H1 (cell line): Measurements from ENCODE around the gene PREB. TPM values are rescaled to one million over a fixed set of nuclear protein-coding genes. Genes with fewer than 3 reads are reported as not detected.

ENCODE experiments used
- CBX5 ChIP-seq: fragments of 300-800, 300-1000 bp; sonication (generic); IDR thresholded peaks from 2 replicates; pipeline ENCODE4 v1.7.1; 2016; ENCODE audit warnings: antibody characterized with exemption, low read length, low read depth
- CEBPB ChIP-seq: IDR thresholded peaks from 2 replicates; pipeline ENCODE4 v1.6.1; 2012; ENCODE audit warnings: low read depth, low read length
- EZH2 ChIP-seq: fragments of 200-600 bp; sonication (generic); IDR thresholded peaks from 2 replicates; pipeline ENCODE4 v1.7.1; 2012; ENCODE audit warnings: low read depth, mild to moderate bottlenecking, moderate library complexity, low read length, inconsistent platforms; ENCODE audit not compliant: severe bottlenecking
- KDM4A ChIP-seq: IDR thresholded peaks from one replicate; pipeline ENCODE4 v1.7.1; 2012; ENCODE audit warnings: low read depth, mild to moderate bottlenecking, moderate library complexity, low read length, inconsistent platforms; ENCODE audit not compliant: severe bottlenecking
- SP1 ChIP-seq: IDR thresholded peaks from 2 replicates; pipeline ENCODE4 v1.6.1; 2011; ENCODE audit warnings: low read depth, low read length
- YY1 ChIP-seq: IDR thresholded peaks from 2 replicates; pipeline ENCODE4 v1.6.1; 2011; ENCODE audit warnings: low read depth, mild to moderate bottlenecking, low read length
- polyA plus RNA-seq, 7 experiments: library from polyadenylated mRNA; depleted of rRNA in 3 of 7; stranded (reverse) in 5 of 7; unstranded in 2 of 7; fragments of >200 nt in 5 of 7; fragments of 200-250 nt in 2 of 7; gene quantifications; 1 replicate in 5 of 7; 2 replicates in 1 of 7; 4 replicates in 1 of 7; pipeline versions ENCODE4 v1.2.1 to v1.2.3, GENCODE V29; 2011 to 2013; ENCODE audit warnings: missing spikeins in 2 of 7, mixed read lengths in 2 of 7
- total RNA-seq: library from RNA; stranded (reverse); fragmentation: NEBNext Ultra II Directional; extraction: Animal tissue kit (Norgen Biotek cat#: 25700); gene quantifications from 2 replicates; pipeline ENCODE4 v1.2.1, GENCODE V29; 2021

PREB gene
- total and polyA plus RNA-seq, 2 of the 8 experiments (the other 6 are each of a cell fraction or from before 2014, with no cell fraction given), result 54.1 to 72.2 TPM

DNA sequence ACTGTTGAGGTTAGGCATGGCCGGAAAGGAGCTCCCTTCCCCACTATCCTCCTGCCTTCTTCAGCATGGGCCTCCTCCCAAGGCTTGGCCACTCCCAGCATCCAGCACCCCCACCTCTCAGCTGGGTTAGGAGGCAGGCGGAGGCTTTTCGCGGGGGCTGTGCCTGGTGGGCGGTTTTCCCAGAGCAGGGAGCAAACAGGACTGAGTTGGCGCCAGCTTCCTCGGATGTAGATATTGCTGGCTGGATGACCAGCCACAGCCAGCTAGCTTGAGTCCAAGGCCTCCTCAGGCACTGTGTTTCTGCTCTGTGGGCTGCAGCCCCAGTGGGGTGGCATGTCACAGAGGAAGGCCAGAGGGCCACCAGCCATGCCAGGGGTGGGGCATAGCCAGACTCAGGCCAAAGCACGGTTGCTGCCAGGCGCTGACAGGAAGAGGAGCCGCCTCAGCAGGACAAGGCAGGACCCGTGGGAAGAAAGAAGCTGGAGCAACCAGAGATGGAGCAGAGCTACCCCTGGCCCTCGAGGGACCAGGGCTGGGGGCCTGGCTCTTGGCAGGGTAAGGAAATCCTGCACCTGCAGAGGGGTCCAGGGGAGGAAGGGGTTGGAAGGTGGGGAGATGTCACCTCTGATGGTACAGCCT lies 14.5 kb upstream of the PREB start, which contains the start of gene TCF23 (continued):
- TF ChIP-seq YY1 (no peak), EZH2 (no peak), KDM4A (no peak), SP1 (no peak), CEBPB (no peak), CBX5 (no peak)
- TF ChIP-seq, all 59 proteins: peak for 0
